Caco-2 (cell line): ENCODE data around the gene TGM5. TPM values are rescaled to one million over a fixed set of nuclear protein-coding genes. Genes with fewer than 3 reads are reported as not detected.
"Not testable (repeated sequence)": the region's sequence is repeated elsewhere in the genome, so short reads cannot be mapped to it uniquely, and the experiment has no call there.

Experiments
- BruUV-seq: library from RNA; stranded (reverse); fragments of 400-500 nt; replicated peaks from 2 replicates; lab custom pipeline; 2021; lab: Mats Ljungman, UMichigan
- CTCF ChIA-PET: fragments of 300-600 bp; sonication (Branson Sonifier 250); formaldehyde crosslinking; loops from one replicate; lab custom pipeline; 2022; ENCODE audit warnings: antibody characterized with exemption; lab: Charles Lee
- POLR2A ChIA-PET: fragments of 300-600 bp; sonication (Branson Sonifier 250); formaldehyde crosslinking; loops from one replicate; lab custom pipeline; 2022; ENCODE audit warnings: antibody characterized with exemption; lab: Charles Lee
- DNase-seq, 2 experiments: peaks; one replicate each; pipeline versions ENCODE4 v3.0.0 to v3.0.0-alpha.2; 2020 to 2022
- H3K27me3 ChIP-seq: replicated peaks from 2 replicates; pipeline ENCODE4 v1.6.0; 2011; ENCODE audit warnings: low read length; ENCODE audit not compliant: control insufficient read depth, insufficient read depth
- H3K36me3 ChIP-seq: 2 replicates; pipeline ENCODE4 v1.5.1; 2011; ENCODE audit warnings: low read length; ENCODE audit not compliant: control insufficient read depth, insufficient read depth
- H3K4me1 ChIP-seq: fragments of 250-450 bp; sonication (Bioruptor Pico); 2 replicates; pipeline ENCODE4 v1.5.1; 2020; ENCODE audit warnings: mild to moderate bottlenecking
- H3K4me3 ChIP-seq: 2 replicates; pipeline ENCODE4 v1.5.1; 2011; ENCODE audit warnings: low read depth, mild to moderate bottlenecking, control low read depth, low read length
- H3K9me3 ChIP-seq: fragments of 250-450 bp; sonication (Bioruptor Pico); 2 replicates; pipeline ENCODE4 v1.5.1; 2020; ENCODE audit warnings: mild to moderate bottlenecking, moderate library complexity
- H3K27ac Mint-ChIP-seq: one replicate; pipeline ENCODE4 v1.8.0; 2022; ENCODE audit warnings: mixed read lengths; ENCODE audit not compliant: unreplicated experiment
- H3K27me3 Mint-ChIP-seq: one replicate; pipeline ENCODE4 v1.8.0; 2022; ENCODE audit warnings: mixed read lengths; ENCODE audit not compliant: insufficient read depth, unreplicated experiment
- H3K36me3 Mint-ChIP-seq: one replicate; pipeline ENCODE4 v1.8.0; 2022; ENCODE audit warnings: mild to moderate bottlenecking, mixed read lengths; ENCODE audit not compliant: insufficient read depth, unreplicated experiment
- H3K4me1 Mint-ChIP-seq: one replicate; pipeline ENCODE4 v1.8.0; 2022; ENCODE audit warnings: low read depth, mixed read lengths; ENCODE audit not compliant: unreplicated experiment
- H3K4me3 Mint-ChIP-seq: one replicate; pipeline ENCODE4 v1.8.0; 2022; ENCODE audit warnings: mild to moderate bottlenecking, moderate library complexity, mixed read lengths; ENCODE audit not compliant: unreplicated experiment
- H3K9me3 Mint-ChIP-seq: one replicate; pipeline ENCODE4 v1.8.0; 2022; ENCODE audit warnings: mixed read lengths; ENCODE audit not compliant: unreplicated experiment
- CTCF ChIP-seq, 2 experiments: fragments of 200-600 bp in 1 of 2; IDR thresholded peaks; 1 replicate in 1 of 2; 2 replicates in 1 of 2; pipeline versions ENCODE4 v1.5.1 to v1.8.0; 2011 to 2022; ENCODE audit warnings: antibody characterized with exemption in 1 of 2, control low read depth in 1 of 2, inconsistent platforms in 1 of 2, low read depth in 1 of 2, low read length in 1 of 2, mild to moderate bottlenecking in 1 of 2, moderate library complexity in 1 of 2; ENCODE audit not compliant: insufficient read depth in 1 of 2, severe bottlenecking in 1 of 2, unreplicated experiment in 1 of 2
- intact Hi-C: fragments of 100-400 bp; cut with micrococcal nuclease; formaldehyde crosslinking; loops from one replicate; pipeline ENCODE4 v1.10.0; 2022; ENCODE audit not compliant: unreplicated experiment
- total RNA-seq: library from RNA; stranded (reverse); gene quantifications from 2 replicates; pipeline ENCODE4 v1.2.3, GENCODE V29; 2022

Gene TGM5
- total RNA-seq, 1 experiment from 2014 or later, result not detected

GRCh38 chr15:43294091-43294706 is 27.5 kb upstream of the TGM5 start:
- no peak overlapping the region for H3K27ac Mint-ChIP-seq
- no TSS peak for BruUV-seq
- DNase-seq, result no peak
- Histone ChIP-seq H3K27me3 (no peaks in the 10 kb centered on the region), H3K4me3 (no peak overlapping the region), H3K9me3 (no peaks in the 10 kb centered on the region), H3K4me1 (peaks cover 2% of the 10 kb centered on the region), H3K36me3 (no peaks in the 10 kb centered on the region)
- H3K9me3 Mint-ChIP-seq, result no peaks in the 10 kb centered on the region
- no peak overlapping the region for H3K4me3 Mint-ChIP-seq
- ChIA-PET POLR2A (no interaction called here), CTCF (no interaction called here)
- peaks cover 5% of the 10 kb centered on the region for H3K4me1 Mint-ChIP-seq
- no peak for TF ChIP-seq CTCF (IDR thresholded peaks at IDR 0.05; ENCODE audit: insufficient read depth in 1 of 2, low read depth in 1 of 2, low read length in 1 of 2, severe bottlenecking in 1 of 2, unreplicated experiment in 1 of 2)
- no peaks in the 10 kb centered on the region for H3K36me3 Mint-ChIP-seq
- intact Hi-C loops, result no loop called here
- peaks cover 4% of the 10 kb centered on the region for H3K27me3 Mint-ChIP-seq

- H3K36me3 ChIP-seq, result no peaks in the 10 kb centered on the region
- intact Hi-C loops, result no loop called here
- H3K4me1 Mint-ChIP-seq, result no peaks in the 10 kb centered on the region
- H3K4me1 ChIP-seq, result no peaks in the 10 kb centered on the region
- H3K4me3 ChIP-seq, result no peak overlapping the region
- no TSS peak for BruUV-seq
- ChIA-PET CTCF (no interaction called here), POLR2A (no interaction called here)
- peaks cover 4% of the 10 kb centered on the region for H3K27me3 Mint-ChIP-seq
- no peaks in the 10 kb centered on the region for H3K9me3 ChIP-seq
- H3K27ac Mint-ChIP-seq, result no peak overlapping the region
- no peak for TF ChIP-seq CTCF (IDR thresholded peaks at IDR 0.05; ENCODE audit: insufficient read depth in 1 of 2, low read depth in 1 of 2, low read length in 1 of 2, severe bottlenecking in 1 of 2, unreplicated experiment in 1 of 2)
- H3K4me3 Mint-ChIP-seq, result no peak overlapping the region
- no peaks in the 10 kb centered on the region for H3K36me3 Mint-ChIP-seq
- H3K27me3 ChIP-seq, result no peaks in the 10 kb centered on the region
- no peak for DNase-seq
- no peaks in the 10 kb centered on the region for H3K9me3 Mint-ChIP-seq
Observed at GRCh38 chr15:43293432-43293831, 26.7 kb upstream of the TGM5 start.

- CTCF ChIA-PET, result no interaction called here
Observed at GRCh38 chr15:43292375-43293078, 25.8 kb upstream of the TGM5 start.

GRCh38 chr15:43289656-43290055 is 22.9 kb upstream of the TGM5 start:
- intact Hi-C loops, result loop anchor here (5.0 kb wide), 2 partner anchors 82 to 587 kb away; no protein-coding TSS in a partner anchor

More at GRCh38 chr15:43292375-43293078, 25.8 kb upstream of the TGM5 start:
- no peak for TF ChIP-seq CTCF (IDR thresholded peaks at IDR 0.05; ENCODE audit: insufficient read depth in 1 of 2, low read depth in 1 of 2, low read length in 1 of 2, severe bottlenecking in 1 of 2, unreplicated experiment in 1 of 2)
- intact Hi-C loops, result no loop called here
- Mint-ChIP-seq H3K27me3 (peaks cover 7% of the 10 kb centered on the region), H3K9me3 (no peaks in the 10 kb centered on the region), H3K4me1 (no peaks in the 10 kb centered on the region), H3K4me3 (no peak overlapping the region), H3K36me3 (no peaks in the 10 kb centered on the region), H3K27ac (no peak overlapping the region)
- Histone ChIP-seq H3K36me3 (no peaks in the 10 kb centered on the region), H3K4me3 (no peak overlapping the region), H3K9me3 (no peaks in the 10 kb centered on the region), H3K4me1 (no peaks in the 10 kb centered on the region), H3K27me3 (no peaks in the 10 kb centered on the region)
- no TSS peak for BruUV-seq
- DNase-seq, result no peak
- POLR2A ChIA-PET, result no interaction called here

More at GRCh38 chr15:43289656-43290055, 22.9 kb upstream of the TGM5 start:
- H3K4me3 Mint-ChIP-seq, H3K27me3 ChIP-seq, H3K4me1 ChIP-seq, CTCF ChIA-PET, H3K27me3 Mint-ChIP-seq, H3K4me1 Mint-ChIP-seq, DNase-seq, H3K36me3 Mint-ChIP-seq, POLR2A ChIA-PET, H3K9me3 ChIP-seq, BruUV-seq, H3K9me3 Mint-ChIP-seq, H3K4me3 ChIP-seq, H3K36me3 ChIP-seq, H3K27ac Mint-ChIP-seq: not testable (repeated sequence)
